ENCODE data around the gene CD81.
A peak's percentile ranks its signal among the peaks of the same experiment; 100 is the strongest.

Gene CD81

GRCh38 chr11:2387266-2387987 lies 10.3 kb downstream of the CD81 start:
- TF ChIP-seq ZNF70 (CRISPR knock-in tag; IDR thresholded peaks at IDR 0.05) = no peak
- no peak for TF ChIP-seq ARNTL (CRISPR knock-in tag; IDR thresholded peaks at IDR 0.05; ENCODE audit: borderline replicate concordance, low read depth)
- TF ChIP-seq CSDC2 (CRISPR knock-in tag; IDR thresholded peaks at IDR 0.05) = no peak
- no peak for TF ChIP-seq ZNF8 (CRISPR knock-in tag; IDR thresholded peaks at IDR 0.05)
- no peak for TF ChIP-seq RARB (CRISPR knock-in tag; IDR thresholded peaks at IDR 0.05)
- TF ChIP-seq TOX (CRISPR knock-in tag; IDR thresholded peaks at IDR 0.05; ENCODE audit: borderline replicate concordance) = no peak
- TF ChIP-seq ZFP30 (CRISPR knock-in tag; IDR thresholded peaks at IDR 0.05) = no peak
- no peak for TF ChIP-seq ZFP3 (CRISPR knock-in tag; IDR thresholded peaks at IDR 0.05)
- no peak for TF ChIP-seq OSR1 (CRISPR knock-in tag; IDR thresholded peaks at IDR 0.05)
- no peak for TF ChIP-seq ZNF565 (CRISPR knock-in tag; conservative IDR thresholded peaks at IDR 0.05; ENCODE audit: low read depth)
- no peak for TF ChIP-seq BACH2 (CRISPR knock-in tag; IDR thresholded peaks at IDR 0.05; ENCODE audit: borderline replicate concordance)
- no peak for TF ChIP-seq PATZ1 (CRISPR knock-in tag; IDR thresholded peaks at IDR 0.05; ENCODE audit: borderline replicate concordance)
- no peak for TF ChIP-seq ESRRG (CRISPR knock-in tag; IDR thresholded peaks at IDR 0.05)
- peak; percentile 21; the same call in 2 of the 3 replicates for ATAC-seq

- no peak; the same call in 2 of the 3 replicates for ATAC-seq
- TF ChIP-seq TOX (CRISPR knock-in tag; IDR thresholded peaks at IDR 0.05; ENCODE audit: borderline replicate concordance) (no peak), ZC3H10 (CRISPR knock-in tag; IDR thresholded peaks at IDR 0.05) (no peak), PPARA (CRISPR knock-in tag; IDR thresholded peaks at IDR 0.05; ENCODE audit: borderline replicate concordance) (no peak), ZNF565 (CRISPR knock-in tag; conservative IDR thresholded peaks at IDR 0.05; ENCODE audit: low read depth) (no peak), GLIS3 (CRISPR knock-in tag; IDR thresholded peaks at IDR 0.05) (no peak), CSDC2 (CRISPR knock-in tag; IDR thresholded peaks at IDR 0.05) (no peak)
Observed at GRCh38 chr11:2388431-2389376, 11.6 kb downstream of the CD81 start.

GRCh38 chr11:2389377-2390026 lies 12.4 kb downstream of the CD81 start:
- ATAC-seq = no peak

More at GRCh38 chr11:2389377-2390026, 12.4 kb downstream of the CD81 start:
- TF ChIP-seq ARNTL (CRISPR knock-in tag; IDR thresholded peaks at IDR 0.05; ENCODE audit: borderline replicate concordance, low read depth) (no peak), CSDC2 (CRISPR knock-in tag; IDR thresholded peaks at IDR 0.05) (no peak), OSR1 (CRISPR knock-in tag; IDR thresholded peaks at IDR 0.05) (no peak), ZNF70 (CRISPR knock-in tag; IDR thresholded peaks at IDR 0.05) (no peak), ZFP3 (CRISPR knock-in tag; IDR thresholded peaks at IDR 0.05) (no peak), PATZ1 (CRISPR knock-in tag; IDR thresholded peaks at IDR 0.05; ENCODE audit: borderline replicate concordance) (no peak), GLIS3 (CRISPR knock-in tag; IDR thresholded peaks at IDR 0.05) (no peak), TOX (CRISPR knock-in tag; IDR thresholded peaks at IDR 0.05; ENCODE audit: borderline replicate concordance) (no peak), BACH2 (CRISPR knock-in tag; IDR thresholded peaks at IDR 0.05; ENCODE audit: borderline replicate concordance) (no peak), ZFP30 (CRISPR knock-in tag; IDR thresholded peaks at IDR 0.05) (no peak), ISL1 (CRISPR knock-in tag; IDR thresholded peaks at IDR 0.05) (no peak), ZC3H10 (CRISPR knock-in tag; IDR thresholded peaks at IDR 0.05) (no peak), RARB (CRISPR knock-in tag; IDR thresholded peaks at IDR 0.05) (no peak), ESRRG (CRISPR knock-in tag; IDR thresholded peaks at IDR 0.05) (no peak), SNAI2 (CRISPR knock-in tag; IDR thresholded peaks at IDR 0.05) (no peak), TCF4 (CRISPR knock-in tag; IDR thresholded peaks at IDR 0.05; ENCODE audit: borderline replicate concordance) (no peak), TSHZ2 (CRISPR knock-in tag; IDR thresholded peaks at IDR 0.05) (no peak), PPARA (CRISPR knock-in tag; IDR thresholded peaks at IDR 0.05; ENCODE audit: borderline replicate concordance) (no peak), CSRNP3 (CRISPR knock-in tag; IDR thresholded peaks at IDR 0.05) (no peak), CREB5 (CRISPR knock-in tag; IDR thresholded peaks at IDR 0.05; ENCODE audit: low read depth) (no peak)
